Parathyroid adenoma (tissue), 2 donors: ENCODE measurements around the gene KLHL36.

Source experiments
- H2AFZ ChIP-seq: fragments of 300-600 bp; sonication (generic); one replicate; pipeline ENCODE4 v1.7.0; 2017; ENCODE audit warnings: antibody characterized with exemption, mild to moderate bottlenecking
- H3K27ac ChIP-seq: fragments of 300-600 bp; sonication (generic); one replicate; pipeline ENCODE4 v1.7.0; 2017
- H3K27me3 ChIP-seq: fragments of 300-600 bp; sonication (generic); one replicate; pipeline ENCODE4 v1.7.0; 2017; ENCODE audit warnings: low read length; ENCODE audit not compliant: control insufficient read depth, insufficient read depth
- H3K36me3 ChIP-seq: fragments of 300-600 bp; sonication (generic); one replicate; pipeline ENCODE4 v1.7.0; 2017; ENCODE audit warnings: low read length; ENCODE audit not compliant: control insufficient read depth, insufficient read depth
- H3K4me1 ChIP-seq: fragments of 300-600 bp; sonication (generic); one replicate; pipeline ENCODE4 v1.7.0; 2017; ENCODE audit warnings: control low read depth
- H3K4me2 ChIP-seq: fragments of 300-600 bp; sonication (generic); one replicate; pipeline ENCODE4 v1.7.0; 2017; ENCODE audit warnings: low read length
- H3K4me3 ChIP-seq: fragments of 300-600 bp; sonication (generic); one replicate; pipeline ENCODE4 v1.7.0; 2017; ENCODE audit warnings: low read depth, low read length
- H3K79me2 ChIP-seq: fragments of 300-600 bp; sonication (generic); one replicate; pipeline ENCODE4 v1.7.0; 2017; ENCODE audit warnings: control low read depth
- H3K9ac ChIP-seq: fragments of 300-600 bp; sonication (generic); one replicate; pipeline ENCODE4 v1.7.0; 2017; ENCODE audit warnings: mild to moderate bottlenecking
- H3K9me3 ChIP-seq: fragments of 300-600 bp; sonication (generic); one replicate; pipeline ENCODE4 v1.7.0; 2017; ENCODE audit warnings: low read length; ENCODE audit not compliant: control insufficient read depth
- TF ChIP-seq, protein P1 (sequence below): fragments of 300-600 bp; sonication (generic); IDR thresholded peaks from one replicate; pipeline ENCODE4 v1.7.0; 2017; ENCODE audit warnings: antibody characterized with exemption, mild to moderate bottlenecking
- donor health status: primary hyperparathyroidism.

The KLHL36 gene

DNA sequence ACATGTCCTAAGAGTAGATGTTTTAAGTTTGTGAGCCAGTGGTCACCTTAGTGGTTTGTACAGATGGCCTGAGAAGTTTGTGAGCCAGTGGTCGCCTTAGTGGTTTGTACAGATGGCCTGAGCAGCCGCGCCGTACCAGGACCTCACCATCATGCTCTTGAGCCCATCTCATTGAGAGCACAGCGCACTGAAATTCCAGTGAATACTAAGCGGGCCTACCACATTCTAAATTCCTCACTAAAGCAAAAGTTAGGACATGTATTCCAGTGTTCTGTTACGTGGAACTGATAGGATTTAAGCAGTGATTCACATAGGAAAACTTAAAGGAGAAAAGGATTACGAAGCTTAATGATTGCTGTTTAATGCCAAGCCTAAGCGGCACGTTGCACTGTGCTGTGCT is 55.4 kb downstream of the KLHL36 start:
- H3K4me3 ChIP-seq: no peak overlapping the region
- TF ChIP-seq, protein P1, sequence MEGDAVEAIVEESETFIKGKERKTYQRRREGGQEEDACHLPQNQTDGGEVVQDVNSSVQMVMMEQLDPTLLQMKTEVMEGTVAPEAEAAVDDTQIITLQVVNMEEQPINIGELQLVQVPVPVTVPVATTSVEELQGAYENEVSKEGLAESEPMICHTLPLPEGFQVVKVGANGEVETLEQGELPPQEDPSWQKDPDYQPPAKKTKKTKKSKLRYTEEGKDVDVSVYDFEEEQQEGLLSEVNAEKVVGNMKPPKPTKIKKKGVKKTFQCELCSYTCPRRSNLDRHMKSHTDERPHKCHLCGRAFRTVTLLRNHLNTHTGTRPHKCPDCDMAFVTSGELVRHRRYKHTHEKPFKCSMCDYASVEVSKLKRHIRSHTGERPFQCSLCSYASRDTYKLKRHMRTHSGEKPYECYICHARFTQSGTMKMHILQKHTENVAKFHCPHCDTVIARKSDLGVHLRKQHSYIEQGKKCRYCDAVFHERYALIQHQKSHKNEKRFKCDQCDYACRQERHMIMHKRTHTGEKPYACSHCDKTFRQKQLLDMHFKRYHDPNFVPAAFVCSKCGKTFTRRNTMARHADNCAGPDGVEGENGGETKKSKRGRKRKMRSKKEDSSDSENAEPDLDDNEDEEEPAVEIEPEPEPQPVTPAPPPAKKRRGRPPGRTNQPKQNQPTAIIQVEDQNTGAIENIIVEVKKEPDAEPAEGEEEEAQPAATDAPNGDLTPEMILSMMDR: no peak
- H2AFZ ChIP-seq: no peak overlapping the region
- H3K4me2 ChIP-seq: no peak overlapping the region
- peaks cover 64% of the 10 kb centered on the region for H3K79me2 ChIP-seq
- no peaks in the 10 kb centered on the region for H3K36me3 ChIP-seq
- H3K9me3 ChIP-seq: no peaks in the 10 kb centered on the region
- H3K27me3 ChIP-seq: no peaks in the 10 kb centered on the region
- no peak overlapping the region for H3K27ac ChIP-seq
- H3K9ac ChIP-seq: no peak overlapping the region
- H3K4me1 ChIP-seq: peaks cover 10% of the 10 kb centered on the region

- H3K4me2 ChIP-seq: peak overlapping the region; percentile 2
- H3K79me2 ChIP-seq: peaks cover 70% of the 10 kb centered on the region
- H3K9me3 ChIP-seq: no peaks in the 10 kb centered on the region
- no peak overlapping the region for H3K27ac ChIP-seq
- H3K36me3 ChIP-seq: no peaks in the 10 kb centered on the region
- TF ChIP-seq, protein P1: no peak
- no peak overlapping the region for H3K9ac ChIP-seq
- no peak overlapping the region for H2AFZ ChIP-seq
- H3K4me3 ChIP-seq: no peak overlapping the region
- peaks cover 15% of the 10 kb centered on the region for H3K4me1 ChIP-seq
- no peaks in the 10 kb centered on the region for H3K27me3 ChIP-seq
Observed at GRCh38 chr16:84704253-84704652, 55.9 kb downstream of the KLHL36 start.

- Histone ChIP-seq H3K9me3 (no peaks in the 10 kb centered on the region), H3K27ac (no peak overlapping the region), H2AFZ (no peak overlapping the region), H3K36me3 (no peaks in the 10 kb centered on the region), H3K9ac (no peak overlapping the region), H3K27me3 (no peaks in the 10 kb centered on the region), H3K79me2 (peaks cover 86% of the 10 kb centered on the region), H3K4me3 (no peak overlapping the region), H3K4me2 (no peak overlapping the region), H3K4me1 (peaks cover 20% of the 10 kb centered on the region)
- TF ChIP-seq, protein P1: no peak
Observed at GRCh38 chr16:84706856-84707255, 58.5 kb downstream of the KLHL36 start.

DNA sequence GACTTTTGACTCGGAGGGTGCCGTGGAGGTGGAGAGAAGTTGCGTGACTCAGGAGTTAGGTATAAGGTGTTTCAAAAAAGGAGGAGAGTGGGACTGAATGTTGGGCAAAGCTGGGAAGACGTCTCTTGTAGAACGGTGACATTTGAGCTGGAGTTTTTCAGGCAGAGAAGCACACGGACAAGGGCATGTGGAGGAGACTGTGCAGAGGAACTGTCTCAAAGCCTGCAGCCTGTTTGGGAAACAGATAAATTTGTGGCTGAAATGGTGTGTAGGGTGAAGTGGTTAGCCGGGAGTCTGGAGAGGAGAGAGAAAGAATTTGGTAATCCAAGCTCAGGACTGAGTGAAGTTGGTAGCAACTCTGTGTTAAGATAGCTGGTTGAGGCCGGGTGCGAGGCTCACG is 61.3 kb downstream of the KLHL36 start:
- Histone ChIP-seq H3K27ac (no peak overlapping the region), H3K79me2 (peaks cover 90% of the 10 kb centered on the region), H3K4me1 (peaks cover 19% of the 10 kb centered on the region), H3K9me3 (no peaks in the 10 kb centered on the region), H3K4me3 (no peak overlapping the region), H3K27me3 (no peaks in the 10 kb centered on the region), H3K9ac (no peak overlapping the region), H3K36me3 (no peaks in the 10 kb centered on the region), H2AFZ (no peak overlapping the region), H3K4me2 (no peak overlapping the region)
- TF ChIP-seq, protein P1: no peak

DNA sequence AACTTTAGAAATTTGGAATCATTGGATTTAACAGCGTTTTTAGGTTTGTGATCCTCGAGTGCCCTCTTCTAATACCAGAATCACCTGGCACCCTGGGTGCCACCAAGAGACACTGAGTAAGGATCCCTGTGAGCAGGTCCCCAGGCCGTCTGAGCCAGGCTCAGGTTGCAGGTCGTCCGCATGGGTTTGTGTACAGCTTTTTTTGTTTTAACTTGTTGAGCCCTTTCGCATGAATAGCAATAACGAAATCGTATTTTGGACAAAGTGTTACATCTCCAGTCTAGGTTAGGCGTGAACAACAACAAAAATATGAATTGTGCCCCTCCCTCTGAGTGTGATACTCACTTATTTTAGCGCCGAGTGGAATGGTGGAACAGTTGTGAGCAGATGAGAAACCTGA is 62.4 kb downstream of the KLHL36 start:
- no peak overlapping the region for H3K4me3 ChIP-seq
- TF ChIP-seq, protein P1: no peak
- peaks cover 24% of the 10 kb centered on the region for H3K4me1 ChIP-seq

More for the DNA sequence above, 62.4 kb downstream of the KLHL36 start:
- H3K36me3 ChIP-seq: no peaks in the 10 kb centered on the region
- H3K9me3 ChIP-seq: no peaks in the 10 kb centered on the region
- H3K4me2 ChIP-seq: no peak overlapping the region
- H3K27me3 ChIP-seq: no peaks in the 10 kb centered on the region
- H2AFZ ChIP-seq: no peak overlapping the region
- H3K79me2 ChIP-seq: peaks cover 86% of the 10 kb centered on the region
- no peak overlapping the region for H3K9ac ChIP-seq
- H3K27ac ChIP-seq: no peak overlapping the region
